Amygdala (tissue), 56 donors: ENCODE results near the gene CIITA.

Experiments used
- DNase-seq, 56 donors: peaks; one replicate each; lab custom pipeline; 2025; lab: John Stamatoyannopoulos, UW

CIITA gene

GRCh38 chr16:10878328-10878643 is 1.3 kb downstream of the CIITA start:
- DNase-seq = no peak

GRCh38 chr16:10878644-10879501 is 1.9 kb downstream of the CIITA start:
- DNase-seq = peak in 8 of 56 donors; percentile 4 to 22 (median 16)

DNA sequence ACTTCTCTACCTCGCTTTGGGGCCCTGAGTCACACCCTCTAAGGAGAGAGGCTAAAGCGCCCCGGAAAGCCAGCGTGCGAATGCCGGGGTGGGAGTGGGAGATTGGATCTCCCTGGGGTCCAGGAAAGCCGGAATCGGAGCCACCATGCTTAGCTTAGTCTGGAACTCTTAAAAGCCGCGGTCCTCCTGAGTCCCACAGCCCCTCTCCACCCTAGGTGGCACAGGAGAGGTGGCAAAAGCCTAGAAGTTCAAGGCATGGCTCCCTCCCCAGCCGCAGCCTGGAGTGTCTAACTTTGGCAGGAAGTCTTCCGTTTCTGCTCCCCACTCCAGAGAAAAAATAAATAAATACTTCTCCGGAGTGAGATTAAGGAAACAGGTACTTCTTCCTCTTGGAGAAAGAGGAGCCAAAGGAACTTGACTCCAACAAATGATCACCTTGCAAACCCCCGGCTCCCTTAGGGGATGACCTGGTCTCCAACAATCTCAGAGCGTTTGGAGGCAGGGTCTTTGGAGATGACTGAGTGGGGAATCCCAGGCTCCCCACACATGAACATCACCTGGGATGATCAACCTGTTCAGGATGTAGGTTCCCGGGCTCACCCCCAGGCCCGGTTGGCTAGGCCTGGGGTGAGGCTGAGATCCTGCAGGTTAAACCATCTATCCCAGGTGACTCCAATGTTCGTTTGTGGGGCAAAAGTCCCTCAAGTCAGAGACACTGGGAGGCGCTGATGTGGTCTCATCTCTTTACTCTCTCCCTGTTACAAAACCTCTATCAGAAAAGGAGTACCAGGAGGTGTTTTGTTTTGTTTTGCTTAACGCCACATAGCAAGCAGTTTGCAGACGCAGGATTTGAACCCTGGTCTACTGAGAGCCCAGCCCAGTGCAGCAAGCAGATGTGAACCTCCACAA is 2.9 kb downstream of the CIITA start:
- no peak for DNase-seq

DNA sequence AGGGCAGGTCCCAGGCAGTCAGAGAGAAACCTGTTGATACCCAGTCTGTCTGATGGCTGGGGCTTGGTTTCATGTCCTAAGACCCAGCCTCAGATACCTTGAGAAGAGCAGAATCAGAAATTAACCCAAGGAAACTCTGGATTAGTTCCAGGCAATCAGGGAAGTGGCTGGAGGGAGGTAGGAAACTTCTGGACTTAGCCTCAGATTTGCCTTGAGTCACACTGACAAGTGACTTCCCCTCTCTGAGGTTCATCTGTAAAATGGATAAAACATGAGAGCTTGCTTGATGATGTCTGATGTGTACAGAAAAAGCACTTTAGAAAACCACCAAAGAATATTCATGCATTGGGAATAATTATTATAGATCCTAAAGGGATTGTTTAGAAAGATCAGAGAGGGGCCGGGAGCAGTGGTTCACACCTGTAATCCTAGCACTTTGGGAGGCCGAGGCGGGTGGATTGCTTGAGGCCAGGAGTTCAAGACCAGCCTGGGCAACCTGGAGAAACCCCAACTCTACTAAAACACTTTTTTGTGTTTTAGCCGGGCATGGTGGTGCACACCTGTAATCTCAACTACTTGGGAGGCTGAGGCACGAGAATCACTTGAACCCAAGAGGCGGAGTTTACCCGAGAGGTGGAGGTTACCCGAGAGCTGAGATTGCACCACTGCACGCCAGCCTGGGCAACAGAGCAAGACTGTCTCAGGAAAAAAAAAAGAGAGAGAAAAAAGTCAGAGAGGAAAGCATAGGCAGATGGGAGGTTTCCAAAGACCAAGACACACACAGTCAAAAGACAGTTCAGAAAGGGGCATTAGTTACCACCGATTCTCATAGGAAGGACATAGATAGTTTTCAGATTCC is 3.8 kb downstream of the CIITA start:
- DNase-seq = no peak

GRCh38 chr16:10881479-10882030 is 4.6 kb downstream of the CIITA start:
- no peak for DNase-seq

DNA sequence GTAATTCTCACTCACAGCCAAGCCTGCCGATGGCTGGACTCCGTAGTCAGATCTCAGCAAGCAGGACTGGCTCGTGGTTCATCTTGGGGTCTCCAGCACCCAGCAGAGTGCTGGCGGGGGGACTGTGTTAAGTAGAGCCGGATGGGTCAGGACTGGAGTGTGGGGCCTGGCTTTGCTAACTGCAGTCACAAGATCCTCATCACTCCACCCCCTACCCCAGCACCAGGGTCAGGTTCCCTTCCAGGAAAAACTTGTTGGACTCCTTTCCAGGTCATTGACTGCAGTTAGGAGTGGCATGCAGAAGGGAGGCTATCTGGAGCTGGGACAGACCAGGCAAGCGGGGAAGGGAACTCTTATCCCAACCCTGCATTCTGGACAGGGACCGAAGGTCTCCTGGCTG is 6.0 kb downstream of the CIITA start:
- no peak for DNase-seq

DNA sequence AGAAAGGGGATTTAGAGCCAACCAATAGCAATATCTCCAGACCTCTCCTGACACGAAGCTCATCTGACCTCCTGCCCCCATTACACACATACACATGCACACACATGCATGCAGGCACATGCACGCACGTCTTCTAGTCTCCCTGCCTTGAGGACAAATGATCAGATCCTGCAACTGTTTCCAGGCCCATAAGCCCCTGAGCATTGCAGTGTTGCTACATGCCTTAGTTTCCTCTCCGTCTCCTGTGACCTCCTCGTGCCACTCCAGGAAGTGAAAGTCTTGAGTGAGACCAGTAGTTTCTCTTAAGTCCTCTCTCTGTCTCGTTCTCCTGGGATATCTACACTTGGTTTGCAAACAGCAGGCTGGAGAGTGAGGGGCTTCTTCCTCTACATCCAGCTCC is 8.2 kb downstream of the CIITA start:
- DNase-seq = peak in 6 of 56 donors; percentile 2 to 49 (median 8)

GRCh38 chr16:10888320-10888937 is 11.4 kb downstream of the CIITA start:
- peak in 11 of 56 donors; percentile 6 to 54 (median 14) for DNase-seq

- DNase-seq = no peak
Observed at GRCh38 chr16:10889855-10890254, 12.9 kb downstream of the CIITA start.

DNA sequence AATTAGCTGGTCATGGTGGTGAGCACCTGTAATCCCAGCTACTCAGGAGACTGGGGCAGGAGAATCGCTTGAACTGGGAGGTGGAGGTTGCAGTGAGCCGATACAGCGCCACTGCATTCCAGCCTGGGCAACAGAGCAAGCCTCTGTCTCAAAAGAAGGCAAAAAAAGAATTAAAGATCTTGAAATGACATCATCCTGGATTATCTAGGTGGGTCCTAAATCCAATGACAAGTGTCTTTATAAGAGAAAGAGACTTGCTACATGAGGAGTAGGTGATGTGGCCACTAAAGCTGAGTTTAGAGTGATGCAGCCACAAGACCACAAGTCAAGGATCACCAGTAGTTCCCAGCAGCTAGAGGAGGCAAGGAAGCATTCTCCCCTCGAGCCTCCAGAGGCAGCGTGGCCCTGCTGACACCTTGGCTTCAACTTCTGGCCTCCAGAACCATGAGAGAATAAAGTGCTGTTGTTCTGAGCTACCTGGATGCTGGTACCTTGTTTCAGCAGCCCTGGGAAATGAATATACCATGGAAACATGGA is 15.8 kb downstream of the CIITA start:
- no peak for DNase-seq

DNA sequence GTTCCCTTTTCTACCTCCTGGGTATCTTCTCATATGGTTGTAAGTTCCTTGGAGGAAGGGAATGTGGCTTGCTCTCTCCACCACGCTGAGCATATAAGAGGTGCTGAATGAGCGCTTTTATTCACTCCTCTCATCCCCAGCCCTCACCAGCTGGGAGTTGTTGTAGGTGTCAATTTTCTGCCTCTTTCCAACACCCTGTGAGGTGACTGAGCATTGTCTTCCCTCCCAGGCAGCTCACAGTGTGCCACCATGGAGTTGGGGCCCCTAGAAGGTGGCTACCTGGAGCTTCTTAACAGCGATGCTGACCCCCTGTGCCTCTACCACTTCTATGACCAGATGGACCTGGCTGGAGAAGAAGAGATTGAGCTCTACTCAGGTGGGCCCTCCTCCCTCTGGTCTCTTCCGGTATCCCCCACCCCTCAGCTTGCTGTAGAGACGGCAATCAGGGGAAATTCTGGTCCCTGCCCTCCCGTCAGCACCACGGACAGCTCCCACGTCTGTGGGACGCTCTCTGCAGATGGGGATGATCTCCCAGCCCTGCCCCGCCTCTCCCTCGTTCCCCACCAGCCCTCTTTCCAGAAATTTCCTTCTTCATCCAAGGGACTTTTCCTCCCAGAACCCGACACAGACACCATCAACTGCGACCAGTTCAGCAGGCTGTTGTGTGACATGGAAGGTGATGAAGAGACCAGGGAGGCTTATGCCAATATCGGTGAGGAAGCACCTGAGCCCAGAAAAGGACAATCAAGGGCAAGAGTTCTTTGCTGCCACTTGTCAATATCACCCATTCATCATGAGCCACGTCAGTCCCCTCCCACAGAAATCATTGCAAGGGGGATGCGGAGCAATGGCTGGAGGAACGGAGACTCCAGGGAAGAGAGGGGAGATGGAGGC is 18.3 kb downstream of the CIITA start:
- DNase-seq = peak in 3 of 56 donors; percentile 2 to 20 (median 9)

DNA sequence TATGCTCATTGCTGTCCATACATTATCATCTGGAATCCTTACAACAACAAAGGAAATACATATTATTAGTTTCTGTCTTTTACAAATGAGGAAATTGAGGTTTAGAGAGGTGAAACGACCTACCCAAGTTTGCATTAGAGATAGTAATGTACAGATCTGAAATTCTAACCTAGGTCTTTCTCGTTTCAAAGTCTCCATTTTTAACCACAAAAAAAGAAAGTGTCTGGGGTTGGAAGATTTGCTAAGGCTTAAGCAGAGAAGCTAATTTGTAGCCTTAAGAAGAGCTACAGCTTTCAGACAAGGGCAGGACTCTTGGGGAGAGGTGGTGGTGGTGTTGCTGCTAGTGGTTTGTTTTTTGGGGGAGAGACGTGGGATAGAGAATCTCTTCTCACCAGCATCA is 19.2 kb downstream of the CIITA start:
- no peak for DNase-seq

- DNase-seq = no peak
Observed at GRCh38 chr16:10896723-10897122, 19.7 kb downstream of the CIITA start.

- peak in 1 of 56 donors; percentile 23 for DNase-seq
Observed at GRCh38 chr16:10897134-10897533, 20.1 kb downstream of the CIITA start.

- DNase-seq = no peak
Observed at GRCh38 chr16:10902999-10903398, 26.0 kb downstream of the CIITA start.

- DNase-seq = peak in 10 of 56 donors; percentile 9 to 61 (median 24)
Observed at GRCh38 chr16:10906482-10906881, 29.5 kb downstream of the CIITA start.

DNA sequence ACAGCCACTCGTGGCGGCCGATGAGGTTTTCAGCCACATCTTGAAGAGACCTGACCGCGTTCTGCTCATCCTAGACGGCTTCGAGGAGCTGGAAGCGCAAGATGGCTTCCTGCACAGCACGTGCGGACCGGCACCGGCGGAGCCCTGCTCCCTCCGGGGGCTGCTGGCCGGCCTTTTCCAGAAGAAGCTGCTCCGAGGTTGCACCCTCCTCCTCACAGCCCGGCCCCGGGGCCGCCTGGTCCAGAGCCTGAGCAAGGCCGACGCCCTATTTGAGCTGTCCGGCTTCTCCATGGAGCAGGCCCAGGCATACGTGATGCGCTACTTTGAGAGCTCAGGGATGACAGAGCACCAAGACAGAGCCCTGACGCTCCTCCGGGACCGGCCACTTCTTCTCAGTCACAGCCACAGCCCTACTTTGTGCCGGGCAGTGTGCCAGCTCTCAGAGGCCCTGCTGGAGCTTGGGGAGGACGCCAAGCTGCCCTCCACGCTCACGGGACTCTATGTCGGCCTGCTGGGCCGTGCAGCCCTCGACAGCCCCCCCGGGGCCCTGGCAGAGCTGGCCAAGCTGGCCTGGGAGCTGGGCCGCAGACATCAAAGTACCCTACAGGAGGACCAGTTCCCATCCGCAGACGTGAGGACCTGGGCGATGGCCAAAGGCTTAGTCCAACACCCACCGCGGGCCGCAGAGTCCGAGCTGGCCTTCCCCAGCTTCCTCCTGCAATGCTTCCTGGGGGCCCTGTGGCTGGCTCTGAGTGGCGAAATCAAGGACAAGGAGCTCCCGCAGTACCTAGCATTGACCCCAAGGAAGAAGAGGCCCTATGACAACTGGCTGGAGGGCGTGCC is 30.1 kb downstream of the CIITA start:
- peak in 24 of 56 donors; percentile 1 to 63 (median 33) for DNase-seq

GRCh38 chr16:10907757-10908045 is 30.7 kb downstream of the CIITA start:
- no peak for DNase-seq
